Central memory CD8-positive, alpha-beta T cell (primary cell): Measurements from ENCODE around the gene NCOA6.

ENCODE experiments used
- ATAC-seq: fragments of 150-1000 bp; cut with Tn5 transposase; replicated peaks from 2 replicates; pipeline ENCODE4 v1.10.0; 2022; ENCODE audit warnings: mild to moderate bottlenecking, moderate FRiP score, moderate number of reproducible peaks; ENCODE audit not compliant: poor library complexity, severe bottlenecking; ENCODE audit errors: extremely low read depth
- DNase-seq, 2 donors: peaks; one replicate each; pipeline ENCODE4 v3.0.0; 2021; ENCODE audit warnings: low spot score in 2 of 2
- H3K27ac Mint-ChIP-seq: one replicate; pipeline ENCODE4 v1.8.0; 2022; ENCODE audit warnings: low read depth, mild to moderate bottlenecking, moderate library complexity, mixed read lengths
- H3K27me3 Mint-ChIP-seq: one replicate; pipeline ENCODE4 v1.8.0; 2022; ENCODE audit warnings: mixed read lengths
- H3K36me3 Mint-ChIP-seq: one replicate; pipeline ENCODE4 v1.8.0; 2022; ENCODE audit warnings: mild to moderate bottlenecking, moderate library complexity, mixed read lengths; ENCODE audit not compliant: insufficient read depth
- H3K4me1 Mint-ChIP-seq: one replicate; pipeline ENCODE4 v1.8.0; 2022; ENCODE audit warnings: mixed read lengths
- H3K4me3 Mint-ChIP-seq: one replicate; pipeline ENCODE4 v1.8.0; 2022; ENCODE audit warnings: mild to moderate bottlenecking, moderate library complexity, mixed read lengths
- H3K9me3 Mint-ChIP-seq: one replicate; pipeline ENCODE4 v1.8.0; 2022; ENCODE audit warnings: mixed read lengths

NCOA6 gene

DNA sequence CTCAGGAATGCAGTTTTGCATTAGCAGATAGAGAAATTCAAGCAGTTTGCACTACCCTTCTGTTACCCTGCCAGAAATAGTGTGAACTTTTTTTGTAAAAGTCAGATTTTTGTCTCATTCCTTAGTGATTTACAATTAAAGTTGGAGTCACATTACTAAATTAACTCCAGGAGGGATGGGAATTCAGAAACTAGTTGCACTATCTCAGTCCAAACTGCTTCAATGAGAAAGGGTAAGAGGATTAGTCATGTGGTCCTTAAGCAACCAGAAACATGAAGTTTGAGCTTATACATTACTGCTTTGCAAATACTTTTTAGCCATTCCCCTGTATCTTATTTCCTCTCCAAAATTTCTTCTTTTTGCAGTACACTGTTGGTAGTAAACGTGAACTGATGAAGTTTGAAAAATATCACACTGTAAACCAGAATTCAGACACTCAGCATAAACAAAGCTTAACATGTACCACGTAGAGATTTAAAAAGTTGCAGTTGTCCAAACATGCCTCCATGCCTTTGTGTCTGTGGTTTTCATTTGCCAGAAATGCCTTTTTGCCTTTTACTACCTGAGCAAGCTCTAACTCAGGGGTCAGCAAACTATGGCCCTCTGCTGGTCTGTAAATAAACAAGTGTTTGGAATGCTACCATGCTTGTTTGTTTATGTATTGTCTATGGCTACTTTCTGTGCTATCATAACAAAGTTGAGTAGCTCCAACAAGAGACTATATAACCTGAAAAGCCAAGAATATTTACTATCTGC is 71.6 kb downstream of the NCOA6 start:
- H3K27ac Mint-ChIP-seq = no peak overlapping the region
- DNase-seq (no peak), ATAC-seq (no peak)
- H3K36me3 Mint-ChIP-seq = peaks cover 55% of the 10 kb centered on the region
- no peak overlapping the region for H3K4me3 Mint-ChIP-seq
- H3K27me3 Mint-ChIP-seq = no peaks in the 10 kb centered on the region
- H3K4me1 Mint-ChIP-seq = peaks cover 4% of the 10 kb centered on the region
- no peaks in the 10 kb centered on the region for H3K9me3 Mint-ChIP-seq

GRCh38 chr20:34751453-34751852 is 74.0 kb downstream of the NCOA6 start:
- Mint-ChIP-seq H3K27me3 (no peaks in the 10 kb centered on the region), H3K9me3 (no peaks in the 10 kb centered on the region), H3K36me3 (peaks cover 44% of the 10 kb centered on the region), H3K27ac (no peak overlapping the region), H3K4me3 (no peak overlapping the region), H3K4me1 (peaks cover 6% of the 10 kb centered on the region)
- ATAC-seq (no peak), DNase-seq (no peak)

GRCh38 chr20:34750484-34750883 is 75.0 kb downstream of the NCOA6 start:
- Mint-ChIP-seq H3K36me3 (peaks cover 53% of the 10 kb centered on the region), H3K4me3 (no peak overlapping the region), H3K9me3 (no peaks in the 10 kb centered on the region), H3K27me3 (no peaks in the 10 kb centered on the region), H3K4me1 (peaks cover 6% of the 10 kb centered on the region), H3K27ac (no peak overlapping the region)
- DNase-seq (no peak), ATAC-seq (no peak)

DNA sequence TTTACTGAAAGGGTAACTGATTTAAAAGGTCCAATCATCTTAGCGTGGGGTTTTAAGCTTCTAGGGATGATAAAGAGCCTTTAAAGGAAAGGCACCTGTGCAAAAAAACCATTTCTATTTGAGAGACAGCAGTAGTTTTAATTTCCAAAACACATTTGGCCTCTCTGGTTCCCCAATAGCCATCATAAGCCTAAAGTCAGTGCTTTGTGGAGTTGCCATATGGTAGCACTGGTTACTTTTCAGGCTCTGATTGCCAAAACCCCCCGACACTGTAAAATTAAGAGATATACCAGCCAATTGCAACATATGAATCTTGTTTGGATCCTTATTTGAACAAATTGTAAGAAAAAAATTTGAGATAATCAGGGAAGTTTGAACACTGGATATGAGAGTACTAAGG is 76.7 kb downstream of the NCOA6 start:
- Mint-ChIP-seq H3K27ac (peak overlapping the region; percentile 5), H3K36me3 (peaks cover 51% of the 10 kb centered on the region), H3K4me3 (no peak overlapping the region), H3K9me3 (no peaks in the 10 kb centered on the region), H3K4me1 (peaks cover 6% of the 10 kb centered on the region), H3K27me3 (no peaks in the 10 kb centered on the region)
- DNase-seq = no peak
- ATAC-seq = no peak

GRCh38 chr20:34747479-34747878 is 78.0 kb downstream of the NCOA6 start:
- H3K27me3 Mint-ChIP-seq = no peaks in the 10 kb centered on the region
- no peaks in the 10 kb centered on the region for H3K9me3 Mint-ChIP-seq
- H3K4me1 Mint-ChIP-seq = peaks cover 11% of the 10 kb centered on the region
- DNase-seq = no peak
- peak overlapping the region; percentile 67 for H3K27ac Mint-ChIP-seq
- no peak for ATAC-seq
- no peak overlapping the region for H3K4me3 Mint-ChIP-seq
- H3K36me3 Mint-ChIP-seq = peaks cover 53% of the 10 kb centered on the region

GRCh38 chr20:34746674-34747073 is 78.8 kb downstream of the NCOA6 start:
- ATAC-seq (no peak), DNase-seq (no peak)
- no peak overlapping the region for H3K27ac Mint-ChIP-seq
- H3K27me3 Mint-ChIP-seq = no peaks in the 10 kb centered on the region
- no peak overlapping the region for H3K4me3 Mint-ChIP-seq
- peaks cover 13% of the 10 kb centered on the region for H3K4me1 Mint-ChIP-seq
- peaks cover 49% of the 10 kb centered on the region for H3K36me3 Mint-ChIP-seq
- H3K9me3 Mint-ChIP-seq = no peaks in the 10 kb centered on the region

DNA sequence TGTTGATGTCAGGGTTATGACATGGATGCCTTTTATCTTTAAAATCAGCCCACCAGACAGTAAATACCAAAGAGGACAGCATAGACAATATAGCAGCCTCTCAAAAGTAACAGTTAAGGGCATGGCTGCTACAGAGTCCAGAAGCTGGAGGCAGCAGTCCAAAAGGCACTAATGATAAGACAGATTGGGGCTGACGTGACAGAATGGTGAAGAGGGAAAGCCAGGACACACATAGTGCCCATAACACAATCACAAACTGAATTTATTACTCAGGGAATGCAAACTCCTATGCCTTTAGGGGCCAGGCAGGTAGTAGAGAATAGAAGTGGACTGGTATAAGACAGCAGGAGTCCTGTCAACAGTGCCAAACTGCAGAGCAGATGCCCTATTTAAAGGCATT is 80.6 kb downstream of the NCOA6 start:
- Mint-ChIP-seq H3K27me3 (no peaks in the 10 kb centered on the region), H3K36me3 (peaks cover 39% of the 10 kb centered on the region), H3K9me3 (no peaks in the 10 kb centered on the region), H3K4me3 (no peak overlapping the region), H3K27ac (no peak overlapping the region), H3K4me1 (peaks cover 13% of the 10 kb centered on the region)
- ATAC-seq (no peak), DNase-seq (no peak)

DNA sequence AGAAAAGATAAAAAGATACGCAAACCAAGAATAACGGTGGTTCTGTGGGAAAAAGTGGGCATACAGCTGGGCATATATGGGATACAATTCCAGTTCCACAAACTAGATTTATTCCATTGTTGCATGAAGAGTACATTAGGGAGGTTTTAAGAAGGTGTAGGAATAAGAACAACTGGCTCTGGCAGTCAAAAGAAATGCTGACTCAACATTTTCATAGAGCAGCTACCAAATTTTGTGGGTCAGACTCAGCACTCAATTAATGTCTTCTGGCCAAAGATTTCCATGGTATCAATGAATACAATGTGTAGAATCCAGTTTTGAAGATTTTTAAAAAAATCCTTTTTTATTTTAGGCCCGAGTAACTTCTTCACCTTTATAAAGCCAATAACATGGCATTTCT is 81.1 kb downstream of the NCOA6 start:
- Mint-ChIP-seq H3K4me1 (peaks cover 13% of the 10 kb centered on the region), H3K36me3 (peaks cover 35% of the 10 kb centered on the region), H3K27ac (no peak overlapping the region), H3K9me3 (no peaks in the 10 kb centered on the region), H3K4me3 (no peak overlapping the region), H3K27me3 (no peaks in the 10 kb centered on the region)
- DNase-seq = no peak
- ATAC-seq = no peak

DNA sequence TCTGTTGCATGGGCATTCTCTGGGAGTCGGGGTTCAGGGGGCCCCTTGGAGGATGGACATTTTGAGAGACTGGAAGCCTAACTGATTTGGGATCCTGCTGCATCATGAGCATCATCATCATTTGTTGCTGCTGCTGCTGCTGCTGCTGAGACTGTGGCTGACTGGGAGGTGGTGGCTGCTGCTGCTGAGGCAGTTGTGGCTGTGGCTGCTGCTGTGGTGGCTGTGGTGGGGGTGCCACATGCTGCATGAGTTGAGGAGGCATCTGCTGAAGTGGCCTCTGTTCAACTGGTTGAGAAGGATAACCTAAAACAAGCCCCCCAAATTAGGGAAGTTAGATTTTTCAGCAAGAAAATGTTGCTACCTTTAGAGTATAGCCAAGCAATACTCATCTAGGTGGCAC is 82.4 kb downstream of the NCOA6 start:
- ATAC-seq = no peak

DNA sequence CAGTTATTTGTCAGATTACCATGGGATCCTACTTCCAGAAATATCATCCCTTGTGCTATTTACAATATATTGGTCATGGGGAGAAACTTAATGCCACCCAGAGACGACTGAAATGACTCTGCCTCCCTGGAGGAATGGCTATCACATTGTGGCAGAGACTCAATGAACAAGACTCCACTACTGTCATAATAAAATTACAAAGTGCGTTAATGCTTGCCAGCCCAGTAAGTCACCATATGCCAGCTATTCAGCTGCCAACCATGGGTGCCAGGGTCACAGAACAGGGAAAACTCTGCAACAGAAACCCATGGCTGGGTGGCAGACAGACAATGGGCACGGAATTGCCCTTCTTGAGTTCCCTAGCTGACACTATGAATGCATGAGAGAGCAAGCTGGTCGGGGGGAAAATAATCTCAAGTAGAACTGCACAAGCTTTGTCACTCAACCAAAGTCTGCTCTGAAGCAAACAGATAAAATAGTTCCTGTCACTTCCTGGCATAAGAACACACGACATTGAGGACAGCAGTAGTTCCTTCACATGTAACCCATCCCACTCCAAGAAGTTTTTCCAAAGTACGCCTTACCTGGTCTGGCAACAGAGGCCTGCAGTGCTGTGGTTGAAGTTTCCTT is 89.2 kb downstream of the NCOA6 start:
- H3K27ac Mint-ChIP-seq = no peak overlapping the region
- H3K36me3 Mint-ChIP-seq = peaks cover 9% of the 10 kb centered on the region
- DNase-seq (no peak), ATAC-seq (no peak)
- H3K4me1 Mint-ChIP-seq = no peaks in the 10 kb centered on the region
- H3K27me3 Mint-ChIP-seq = no peaks in the 10 kb centered on the region
- H3K4me3 Mint-ChIP-seq = no peak overlapping the region
- H3K9me3 Mint-ChIP-seq = no peaks in the 10 kb centered on the region

More for the DNA sequence above, 82.4 kb downstream of the NCOA6 start:
- peaks cover 30% of the 10 kb centered on the region for H3K36me3 Mint-ChIP-seq
- H3K4me3 Mint-ChIP-seq = no peak overlapping the region
- H3K9me3 Mint-ChIP-seq = no peaks in the 10 kb centered on the region
- peak overlapping the region; percentile 69 for H3K27ac Mint-ChIP-seq
- peaks cover 8% of the 10 kb centered on the region for H3K4me1 Mint-ChIP-seq
- no peak for DNase-seq
- no peaks in the 10 kb centered on the region for H3K27me3 Mint-ChIP-seq

DNA sequence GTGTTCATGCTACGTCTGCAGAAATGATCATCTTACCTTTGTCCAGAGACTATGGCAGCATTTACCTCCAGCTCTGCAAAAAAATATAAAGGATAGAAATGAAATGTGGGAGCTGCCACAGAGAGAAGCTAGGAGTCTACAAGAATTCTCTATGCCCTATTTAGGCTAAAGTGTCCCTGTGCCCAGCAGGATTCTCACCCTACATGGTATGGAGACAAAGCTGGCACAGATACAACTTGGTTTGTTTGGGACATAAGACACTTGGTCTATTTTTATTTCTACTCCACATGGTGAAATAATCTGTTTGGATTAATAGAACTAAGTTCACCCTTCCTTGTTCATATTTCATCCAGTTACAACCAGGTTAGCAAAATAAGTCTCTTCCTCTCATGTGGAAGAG is 92.9 kb downstream of the NCOA6 start:
- Mint-ChIP-seq H3K27ac (no peak overlapping the region), H3K27me3 (no peaks in the 10 kb centered on the region), H3K4me1 (no peaks in the 10 kb centered on the region), H3K9me3 (no peaks in the 10 kb centered on the region), H3K4me3 (no peak overlapping the region), H3K36me3 (peaks cover 9% of the 10 kb centered on the region)
- ATAC-seq (no peak), DNase-seq (no peak)

DNA sequence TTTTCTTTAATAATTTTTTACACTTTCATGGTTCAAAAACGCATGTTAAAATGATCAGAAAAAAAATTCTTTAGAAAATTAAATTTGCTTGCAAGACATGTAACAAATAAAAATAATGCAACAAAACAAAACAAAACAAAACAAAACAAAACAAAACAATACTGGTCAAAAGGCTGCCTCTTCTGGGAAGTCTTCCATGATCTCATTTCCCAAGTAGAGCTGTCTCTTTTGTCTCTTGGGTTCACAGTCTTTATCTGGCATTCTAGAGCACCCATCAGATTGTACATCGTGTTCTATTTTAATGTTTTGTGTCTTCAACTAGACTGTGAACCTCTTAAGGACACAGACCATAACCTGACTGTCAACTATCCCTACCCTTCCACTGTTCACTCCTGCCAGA is 96.0 kb downstream of the NCOA6 start:
- ATAC-seq = no peak
- Mint-ChIP-seq H3K4me3 (no peak overlapping the region), H3K36me3 (peaks cover 22% of the 10 kb centered on the region), H3K27ac (no peak overlapping the region), H3K9me3 (no peaks in the 10 kb centered on the region), H3K4me1 (no peaks in the 10 kb centered on the region), H3K27me3 (no peaks in the 10 kb centered on the region)
- no peak for DNase-seq

- Mint-ChIP-seq H3K4me1 (peaks cover 8% of the 10 kb centered on the region), H3K4me3 (no peak overlapping the region), H3K27me3 (no peaks in the 10 kb centered on the region), H3K9me3 (no peaks in the 10 kb centered on the region), H3K27ac (no peak overlapping the region), H3K36me3 (peaks cover 30% of the 10 kb centered on the region)
- DNase-seq (no peak), ATAC-seq (no peak)
These were observed 101.3 kb downstream of the NCOA6 start for GRCh38 chr20:34724172-34724571.
